Small intestine (tissue), 7 donors: ENCODE results near the gene RNF168. TPM values are rescaled to one million over a fixed set of nuclear protein-coding genes. Genes with fewer than 3 reads are reported as not detected.
"Not testable (repeated sequence)": the region's sequence is repeated elsewhere in the genome, so short reads cannot be mapped to it uniquely, and the experiment has no call there.

Experiments
- DNase-seq, 2 donors: peaks; one replicate each; pipeline versions ENCODE4 v3.0.0 to v3.0.0-alpha.2; 2013
- FAIRE-seq: peaks from 2 replicates; lab custom pipeline; 2012; peaks lifted over from hg19 to GRCh38; lab: Jason Lieb, UNC
- H3K27ac ChIP-seq, 3 donors: one replicate each; pipeline ENCODE4 v1.5.1; 2013; ENCODE audit warnings: low read length in 2 of 3, mild to moderate bottlenecking in 2 of 3, control low read depth in 1 of 3, inconsistent platforms in 1 of 3, low read depth in 1 of 3, moderate library complexity in 1 of 3
- H3K27me3 ChIP-seq, 3 donors: one replicate each; pipeline ENCODE4 v1.6.1; 2013; ENCODE audit warnings: low read length in 3 of 3, inconsistent platforms in 1 of 3; ENCODE audit not compliant: control insufficient read depth in 3 of 3, insufficient read depth in 3 of 3
- H3K36me3 ChIP-seq, 3 donors: one replicate each; pipeline ENCODE4 v1.6.1; 2013; ENCODE audit warnings: low read length in 3 of 3, inconsistent platforms in 1 of 3, low read depth in 1 of 3, mild to moderate bottlenecking in 1 of 3, moderate library complexity in 1 of 3; ENCODE audit not compliant: control insufficient read depth in 3 of 3, insufficient read depth in 2 of 3
- H3K4me1 ChIP-seq, 3 donors: one replicate each; pipeline ENCODE4 v1.6.1; 2013; ENCODE audit warnings: low read length in 2 of 3, inconsistent platforms in 1 of 3, low read depth in 1 of 3, mild to moderate bottlenecking in 1 of 3, moderate library complexity in 1 of 3; ENCODE audit not compliant: control insufficient read depth in 3 of 3, insufficient read depth in 2 of 3
- H3K4me3 ChIP-seq, 3 donors: one replicate each; pipeline ENCODE4 v1.5.1; 2013; ENCODE audit warnings: low read length in 3 of 3, control low read depth in 1 of 3, inconsistent platforms in 1 of 3, low read depth in 1 of 3, mild to moderate bottlenecking in 1 of 3, moderate library complexity in 1 of 3
- H3K9me3 ChIP-seq, 2 donors: one replicate each; pipeline ENCODE4 v1.6.1; 2013; ENCODE audit warnings: low read depth in 1 of 2, low read length in 1 of 2; ENCODE audit not compliant: control insufficient read depth in 2 of 2, insufficient read depth in 1 of 2
- WGBS, 3 donors: extraction: QIAGEN DNeasy Blood & Tissue Kit; methylation state at CpG; one replicate each; pipeline ENCODE4 v1.1.7; 2013; 5-methylcytosine and 5-hydroxymethylcytosine counted together
- polyA plus RNA-seq, 4 donors: library from polyadenylated mRNA; stranded (reverse) in 3 of 4; unstranded in 1 of 4; fragments of 200-250 nt in 3 of 4; fragments of 120-200 nt in 1 of 4; gene quantifications; one replicate each; pipeline versions ENCODE4 v1.2.1 to v1.2.3, GENCODE V29; 2013
- donor health status: healthy with polysubstance abuse.
- donor health status: control.
- donor health status: control.
- donor health status: Bipolar disorder and iron deficiency.
- donor health status: healthy.

RNF168 gene
- polyA plus RNA-seq, 4 donors = 2.4 to 11.9 (median 6.0) TPM

GRCh38 chr3:196511646-196512425 is 8.3 kb upstream of the RNF168 start:
- FAIRE-seq, H3K36me3 ChIP-seq, H3K4me1 ChIP-seq, H3K27ac ChIP-seq, H3K4me3 ChIP-seq, H3K27me3 ChIP-seq, DNase-seq: not testable (repeated sequence)
- WGBS, 3 donors = 82 to 89% (median 87%) methylated on average over 13 to 15 of the region's 15 CpGs
- peaks cover 0 to 17% of the 10 kb centered on the region in 2 donors for H3K9me3 ChIP-seq

- not testable (repeated sequence) for H3K4me3 ChIP-seq, H3K4me1 ChIP-seq, H3K27me3 ChIP-seq, FAIRE-seq, DNase-seq, H3K27ac ChIP-seq, H3K36me3 ChIP-seq
- 94 to 96% (median 95%) methylated on average over 1 of the region's 1 CpG for WGBS, 3 donors
- peaks cover 0 to 18% of the 10 kb centered on the region in 2 donors for H3K9me3 ChIP-seq
Measured at GRCh38 chr3:196511108-196511507, 7.5 kb upstream of the RNF168 start.

DNA sequence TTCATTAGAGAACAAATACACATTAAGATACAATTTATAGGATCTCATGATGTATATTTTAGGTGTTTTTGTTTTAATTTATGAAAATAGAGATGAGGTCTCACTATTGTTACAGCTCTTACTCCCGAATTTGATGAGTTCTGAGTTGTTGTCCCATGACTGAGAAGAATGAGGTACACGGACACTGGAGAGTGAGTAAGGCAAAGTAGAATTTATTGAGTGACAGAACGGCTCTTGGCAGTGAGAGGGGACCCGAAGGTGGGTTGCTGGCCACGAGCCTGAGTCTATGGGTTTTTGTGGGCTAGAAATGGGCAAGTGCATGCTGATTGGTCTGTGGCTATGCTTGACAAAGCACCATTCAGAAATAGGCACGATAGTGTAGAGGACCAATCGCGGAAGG is 3.1 kb upstream of the RNF168 start:
- no peak overlapping the region for H3K4me3 ChIP-seq
- FAIRE-seq = no peak
- H3K27ac ChIP-seq = no peak overlapping the region
- peaks cover 0 to 16% of the 10 kb centered on the region in 2 donors for H3K9me3 ChIP-seq
- no peak for DNase-seq
- WGBS, 3 donors = 85 to 88% (median 88%) methylated on average over 8 of the region's 8 CpGs
- H3K4me1 ChIP-seq = no peaks in the 10 kb centered on the region
- H3K27me3 ChIP-seq = no peaks in the 10 kb centered on the region
- H3K36me3 ChIP-seq = peaks cover 0 to 6% (median 0%) of the 10 kb centered on the region in 3 donors

- FAIRE-seq = no peak
- WGBS, 3 donors = 94 to 96% (median 96%) methylated on average over 6 of the region's 6 CpGs
- peak overlapping the region in 1 of 3 donors; percentile 88 for H3K27ac ChIP-seq
Measured at GRCh38 chr3:196504556-196504955, 988 bp upstream of the RNF168 start.

GRCh38 chr3:196504077-196504398 is 470 bp upstream of the RNF168 start:
- not testable (repeated sequence) for FAIRE-seq, H3K27me3 ChIP-seq, H3K36me3 ChIP-seq, DNase-seq, H3K4me1 ChIP-seq
- Histone ChIP-seq H3K4me3 (peak overlapping the region; percentile 20 to 93 (median 87)), H3K27ac (peak overlapping the region; percentile 47 to 95 (median 88)), H3K9me3 (peaks cover 0 to 14% of the 10 kb centered on the region in 2 donors)
- WGBS, 3 donors = 23 to 28% (median 24%) methylated on average over 7 of the region's 7 CpGs

More at GRCh38 chr3:196504556-196504955, 988 bp upstream of the RNF168 start:
- no peak overlapping the region for H3K4me3 ChIP-seq
- H3K27me3 ChIP-seq = no peaks in the 10 kb centered on the region
- no peak for DNase-seq
- peaks cover 0 to 6% (median 0%) of the 10 kb centered on the region in 3 donors for H3K36me3 ChIP-seq
- peaks cover 0 to 4% (median 3%) of the 10 kb centered on the region in 3 donors for H3K4me1 ChIP-seq
- peaks cover 0 to 16% of the 10 kb centered on the region in 2 donors for H3K9me3 ChIP-seq

DNA sequence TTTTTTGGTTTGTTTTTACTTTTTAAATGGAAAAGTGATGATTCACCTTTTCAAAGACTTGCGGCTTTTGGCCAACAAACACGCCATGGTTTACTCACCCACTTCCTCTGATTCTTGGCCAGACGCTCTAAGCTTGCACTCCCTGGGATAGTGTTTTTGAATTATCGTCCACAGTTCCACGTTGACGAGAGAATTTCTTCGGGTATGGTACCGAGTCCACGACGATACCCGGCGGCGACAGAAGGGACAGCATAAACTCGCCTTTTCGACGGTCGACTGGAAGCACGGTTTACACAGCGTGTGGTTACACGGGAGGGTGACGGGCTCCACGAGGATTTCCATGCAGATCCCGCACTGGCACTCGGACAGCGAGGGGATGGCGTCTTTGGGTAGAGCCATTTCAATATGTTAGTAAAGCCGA is 783 bp downstream of the RNF168 start:
- 0 to 1% (median 0%) methylated on average over 27 of the region's 27 CpGs for WGBS, 3 donors

GRCh38 chr3:196501316-196502044 is 2.1 kb downstream of the RNF168 start:
- Histone ChIP-seq H3K4me1 (peaks cover 0 to 8% (median 3%) of the 10 kb centered on the region in 3 donors), H3K27ac (no peak overlapping the region), H3K36me3 (peaks cover 0 to 7% (median 0%) of the 10 kb centered on the region in 3 donors), H3K27me3 (no peaks in the 10 kb centered on the region), H3K4me3 (peak overlapping the region; percentile 47 to 93 (median 87)), H3K9me3 (peaks cover 0 to 3% of the 10 kb centered on the region in 2 donors)
- FAIRE-seq (no peak), DNase-seq (peak; percentile 16 to 27)
- 4% methylated on average over 14 of the region's 14 CpGs for WGBS, 3 donors

More for the DNA sequence above, 783 bp downstream of the RNF168 start:
- FAIRE-seq = no peak
- no peaks in the 10 kb centered on the region for H3K27me3 ChIP-seq
- H3K4me3 ChIP-seq = peak overlapping the region; percentile 61 to 93 (median 87)
- H3K36me3 ChIP-seq = peaks cover 0 to 9% (median 0%) of the 10 kb centered on the region in 3 donors
- peaks cover 0 to 8% (median 3%) of the 10 kb centered on the region in 3 donors for H3K4me1 ChIP-seq
- DNase-seq = peak; percentile 57 to 67
- H3K9me3 ChIP-seq = peaks cover 0 to 11% of the 10 kb centered on the region in 2 donors
- peak overlapping the region; percentile 88 to 95 (median 88) for H3K27ac ChIP-seq

- Histone ChIP-seq H3K27ac (no peak overlapping the region), H3K4me3 (peak overlapping the region in 2 of 3 donors; percentile 87 to 93), H3K27me3 (no peaks in the 10 kb centered on the region), H3K36me3 (peaks cover 0 to 7% (median 2%) of the 10 kb centered on the region in 3 donors), H3K4me1 (peaks cover 0 to 8% (median 3%) of the 10 kb centered on the region in 3 donors), H3K9me3 (no peaks in the 10 kb centered on the region)
- DNase-seq (peak in 1 of 2 donors; percentile 10), FAIRE-seq (no peak)
- WGBS, 3 donors = 63 to 73% (median 67%) methylated on average over 11 of the region's 11 CpGs
Measured at GRCh38 chr3:196499807-196500524, 3.6 kb downstream of the RNF168 start.
